Neuronal stem cell (in vitro differentiated cells): Measurements from ENCODE around the gene PRXL2B.
"Not testable (repeated sequence)": the region's sequence is repeated elsewhere in the genome, so short reads cannot be mapped to it uniquely, and the experiment has no call there.

Experiments used
- DNase-seq: peaks from one replicate; pipeline ENCODE4 v3.0.0-alpha.2; 2013; ENCODE audit warnings: low spot score
- H2AFZ ChIP-seq: one replicate; pipeline ENCODE4 v1.6.1; 2013; ENCODE audit warnings: mild to moderate bottlenecking, low read length, inconsistent platforms
- H2AK5ac ChIP-seq: 2 replicates; pipeline ENCODE4 v1.6.1; 2013; ENCODE audit warnings: low read depth, mild to moderate bottlenecking, inconsistent platforms, low read length, moderate library complexity, mixed read lengths
- H2BK120ac ChIP-seq: 2 replicates; pipeline ENCODE4 v1.6.1; 2013; ENCODE audit warnings: low read depth, mild to moderate bottlenecking, inconsistent platforms, low read length, moderate library complexity, mixed read lengths
- H2BK12ac ChIP-seq: one replicate; pipeline ENCODE4 v1.6.1; 2013; ENCODE audit warnings: low read length, inconsistent platforms
- H2BK15ac ChIP-seq: 2 replicates; pipeline ENCODE4 v1.6.1; 2013; ENCODE audit warnings: mild to moderate bottlenecking, low read length, inconsistent platforms, mixed read lengths
- H2BK5ac ChIP-seq: one replicate; pipeline ENCODE4 v1.6.1; 2013; ENCODE audit warnings: inconsistent platforms, mild to moderate bottlenecking, low read length, moderate library complexity
- H3K14ac ChIP-seq: one replicate; pipeline ENCODE4 v1.6.1; 2013; ENCODE audit warnings: low read length, inconsistent platforms
- H3K18ac ChIP-seq: 2 replicates; pipeline ENCODE4 v1.6.1; 2013; ENCODE audit warnings: low read length, inconsistent platforms
- H3K23ac ChIP-seq: 2 replicates; pipeline ENCODE4 v1.6.1; 2013; ENCODE audit warnings: low read depth, mild to moderate bottlenecking, mixed read lengths, low read length, inconsistent platforms; ENCODE audit not compliant: poor library complexity
- H3K27ac ChIP-seq: replicated peaks from 3 replicates; pipeline ENCODE4 v1.5.1; 2013; ENCODE audit warnings: low read length, inconsistent platforms
- H3K27me3 ChIP-seq, 3 experiments: 2 replicates each; pipeline ENCODE4 v1.6.1; 2013; ENCODE audit warnings: low read length in 3 of 3, mild to moderate bottlenecking in 2 of 3, inconsistent platforms in 1 of 3, low read depth in 1 of 3, mixed read lengths in 1 of 3, moderate library complexity in 1 of 3; ENCODE audit not compliant: control insufficient read depth in 3 of 3, insufficient read depth in 3 of 3
- H3K36me3 ChIP-seq, 2 donors: replicated peaks in 1 of 2; 2 replicates each; pipeline ENCODE4 v1.6.1; 2013; ENCODE audit warnings: low read length in 2 of 2; ENCODE audit not compliant: control insufficient read depth in 2 of 2, insufficient read depth in 2 of 2
- H3K4ac ChIP-seq: 2 replicates; pipeline ENCODE4 v1.6.1; 2013; ENCODE audit warnings: inconsistent platforms, mild to moderate bottlenecking, low read length, moderate library complexity
- H3K4me1 ChIP-seq, 2 donors: 1 replicate in 1 of 2; 2 replicates in 1 of 2; pipeline ENCODE4 v1.6.1; 2013; ENCODE audit warnings: low read length in 2 of 2, low read depth in 1 of 2; ENCODE audit not compliant: control insufficient read depth in 2 of 2, insufficient read depth in 1 of 2
- H3K4me2 ChIP-seq: one replicate; pipeline ENCODE4 v1.6.1; 2013; ENCODE audit warnings: mild to moderate bottlenecking, low read length, inconsistent platforms; ENCODE audit not compliant: insufficient read depth, poor library complexity, severe bottlenecking
- H3K4me3 ChIP-seq, 2 donors: 2 replicates each; pipeline ENCODE4 v1.5.1; 2013; ENCODE audit warnings: low read length in 2 of 2, mild to moderate bottlenecking in 2 of 2, inconsistent platforms in 1 of 2, moderate library complexity in 1 of 2
- H3K79me1 ChIP-seq: one replicate; pipeline ENCODE4 v1.6.1; 2013; ENCODE audit warnings: low read depth, mild to moderate bottlenecking, inconsistent platforms, low read length, moderate library complexity
- H3K9ac ChIP-seq: one replicate; pipeline ENCODE4 v1.6.1; 2013; ENCODE audit warnings: mild to moderate bottlenecking, low read depth, low read length, inconsistent platforms; ENCODE audit not compliant: poor library complexity
- H3K9me3 ChIP-seq, 2 donors: replicated peaks in 1 of 2; 2 replicates each; pipeline versions ENCODE3 to v1.6.1; 2013; ENCODE audit warnings: low read length in 2 of 2, mild to moderate bottlenecking in 2 of 2, inconsistent platforms in 1 of 2, low read depth in 1 of 2, mixed read lengths in 1 of 2, moderate library complexity in 1 of 2; ENCODE audit not compliant: control insufficient read depth in 2 of 2, insufficient read depth in 1 of 2
- H4K8ac ChIP-seq: one replicate; pipeline ENCODE4 v1.6.1; 2013; ENCODE audit warnings: low read depth, mild to moderate bottlenecking, inconsistent platforms, low read length, moderate library complexity
- H4K91ac ChIP-seq: one replicate; pipeline ENCODE4 v1.6.1; 2013; ENCODE audit warnings: low read length, low read depth, mild to moderate bottlenecking, inconsistent platforms; ENCODE audit not compliant: poor library complexity
- WGBS, 2 donors: extraction: QIAGEN DNeasy Blood & Tissue Kit; methylation state at CpG; one replicate each; pipeline ENCODE4 v1.1.7; 2013; ENCODE audit warnings: missing lambda C conversion rate in 2 of 2, mixed read lengths in 1 of 2; ENCODE audit not compliant: insufficient read length in 2 of 2, insufficient replicate concordance in 1 of 2; ENCODE audit errors: extremely low coverage in 2 of 2; 5-methylcytosine and 5-hydroxymethylcytosine counted together

PRXL2B gene

GRCh38 chr1:2575801-2576663, 10.5 kb upstream of the PRXL2B start:
- Histone ChIP-seq H2BK12ac (peak overlapping the region; percentile 93), H3K9ac (no peak overlapping the region), H2BK120ac (no peak overlapping the region), H3K18ac (peak overlapping the region; percentile 18), H3K4me3 (no peak overlapping the region), H3K36me3 (no peaks in the 10 kb centered on the region), H4K91ac (no peak overlapping the region), H3K27me3 (peaks cover 0 to 7% (median 4%) of the 10 kb centered on the region in 3 experiments), H3K4me2 (no peak overlapping the region), H2AFZ (peak overlapping the region; percentile 69), H3K4me1 (peaks cover 5 to 10% of the 10 kb centered on the region in 2 donors), H2BK5ac (no peak overlapping the region), H2AK5ac (peak overlapping the region; percentile 58), H3K27ac (no peak overlapping the region), H3K14ac (peak overlapping the region; percentile 14), H3K4ac (no peak overlapping the region), H3K79me1 (no peaks in the 10 kb centered on the region), H3K23ac (no peak overlapping the region), H3K9me3 (peaks cover 3 to 5% of the 10 kb centered on the region in 2 donors), H2BK15ac (no peak overlapping the region), H4K8ac (no peak overlapping the region)
- no peak for DNase-seq
- no CpG with 5 or more reads among the region's 23 CpGs for WGBS, 2 donors

GRCh38 chr1:2577565-2578075, 9.0 kb upstream of the PRXL2B start:
- not testable (repeated sequence) for H3K9me3 ChIP-seq, H3K27me3 ChIP-seq, H3K4me2 ChIP-seq, H3K18ac ChIP-seq, H2BK12ac ChIP-seq, H4K8ac ChIP-seq, H2BK15ac ChIP-seq, H2AK5ac ChIP-seq, H4K91ac ChIP-seq, H3K36me3 ChIP-seq, H2BK120ac ChIP-seq, H3K79me1 ChIP-seq, H3K9ac ChIP-seq, H3K14ac ChIP-seq, H3K27ac ChIP-seq, DNase-seq, H3K4ac ChIP-seq, H3K4me3 ChIP-seq
- Histone ChIP-seq H2AFZ (peak overlapping the region; percentile 85), H3K23ac (peak overlapping the region; percentile 31), H2BK5ac (peak overlapping the region; percentile 90), H3K4me1 (peaks cover 5 to 10% of the 10 kb centered on the region in 2 donors)
- no CpG with 5 or more reads among the region's 23 CpGs for WGBS, 2 donors

GRCh38 chr1:2578758-2579118, 7.8 kb upstream of the PRXL2B start:
- Histone ChIP-seq H3K27ac (no peak overlapping the region), H4K91ac (no peak overlapping the region), H2BK5ac (no peak overlapping the region), H3K79me1 (no peaks in the 10 kb centered on the region), H2BK12ac (no peak overlapping the region), H4K8ac (no peak overlapping the region), H3K36me3 (no peaks in the 10 kb centered on the region), H3K27me3 (peaks cover 0 to 3% (median 0%) of the 10 kb centered on the region in 3 experiments), H3K9me3 (peaks cover 3% of the 10 kb centered on the region in 2 donors), H3K23ac (no peak overlapping the region), H3K4me3 (no peak overlapping the region), H2BK15ac (no peak overlapping the region), H2BK120ac (no peak overlapping the region), H2AK5ac (no peak overlapping the region), H2AFZ (peak overlapping the region; percentile 85), H3K4me1 (peaks cover 6 to 10% of the 10 kb centered on the region in 2 donors), H3K4me2 (no peak overlapping the region), H3K9ac (no peak overlapping the region), H3K14ac (no peak overlapping the region), H3K18ac (no peak overlapping the region), H3K4ac (no peak overlapping the region)
- WGBS, 2 donors: no CpG with 5 or more reads among the region's 4 CpGs
- DNase-seq: no peak

GRCh38 chr1:2580691-2581090, 5.9 kb upstream of the PRXL2B start:
- WGBS, 2 donors: no CpG with 5 or more reads among the region's 10 CpGs
- no peak overlapping the region for H2BK15ac ChIP-seq
- H3K4me3 ChIP-seq: no peak overlapping the region
- no peak overlapping the region for H3K27ac ChIP-seq
- no peak overlapping the region for H3K4ac ChIP-seq
- no peak overlapping the region for H3K4me2 ChIP-seq
- H3K4me1 ChIP-seq: peaks cover 9 to 12% of the 10 kb centered on the region in 2 donors
- no peak overlapping the region for H2BK120ac ChIP-seq
- no peak overlapping the region for H4K8ac ChIP-seq
- H2AK5ac ChIP-seq: peak overlapping the region; percentile 3
- no peak for DNase-seq
- peaks cover 0 to 5% of the 10 kb centered on the region in 2 donors for H3K9me3 ChIP-seq
- H2AFZ ChIP-seq: no peak overlapping the region
- H3K36me3 ChIP-seq: no peaks in the 10 kb centered on the region
- peak overlapping the region; percentile 13 for H3K18ac ChIP-seq
- H3K79me1 ChIP-seq: no peaks in the 10 kb centered on the region
- H3K14ac ChIP-seq: no peak overlapping the region
- H3K9ac ChIP-seq: no peak overlapping the region
- no peak overlapping the region for H2BK5ac ChIP-seq
- no peak overlapping the region for H4K91ac ChIP-seq
- H3K27me3 ChIP-seq: no peaks in the 10 kb centered on the region
- no peak overlapping the region for H2BK12ac ChIP-seq
- no peak overlapping the region for H3K23ac ChIP-seq
